ENCODE results near the gene EXOSC5. TPM values are rescaled to one million over a fixed set of nuclear protein-coding genes. Genes with fewer than 3 reads are reported as not detected.
A peak's percentile ranks its signal among the peaks of the same experiment; 100 is the strongest.

The EXOSC5 gene
- total RNA-seq, 3 donors from 2014 or later, result 12.5 to 16.4 (median 13.3) TPM

DNA sequence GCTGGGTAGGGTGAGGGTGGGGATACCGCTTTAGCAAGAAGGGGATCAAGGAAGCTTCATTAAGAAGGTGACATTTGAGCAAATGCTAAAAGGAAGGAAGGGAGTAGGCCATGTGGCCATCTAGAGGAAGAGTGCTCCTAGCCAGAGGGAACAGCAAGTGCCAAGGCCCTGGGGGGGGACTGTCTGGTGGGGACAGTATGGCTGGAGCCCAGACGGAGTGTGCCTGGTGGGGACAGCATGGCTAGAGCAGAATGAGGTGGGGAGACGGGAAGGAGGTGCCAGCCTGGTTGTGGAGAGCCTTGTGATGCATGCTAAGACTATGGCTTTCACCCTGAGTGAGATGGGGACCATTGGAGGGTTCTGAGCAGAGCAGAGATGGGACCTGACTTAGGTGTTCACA is 41.4 kb downstream of the EXOSC5 start:
- no peak for TF ChIP-seq CTCF (IDR thresholded peaks at IDR 0.05)
- Histone ChIP-seq H3K9me3 (no peaks in the 10 kb centered on the region), H3K36me3 (ENCODE audit: low read depth) (no peaks in the 10 kb centered on the region), H3K4me1 (ENCODE audit: low read depth) (peaks cover 12% of the 10 kb centered on the region), H3K4me3 (no peak overlapping the region)
- intact Hi-C loops (cut with DNase I, micrococcal nuclease), result no loop called here
- DNase-seq (no peak), ATAC-seq (no peak)

DNA sequence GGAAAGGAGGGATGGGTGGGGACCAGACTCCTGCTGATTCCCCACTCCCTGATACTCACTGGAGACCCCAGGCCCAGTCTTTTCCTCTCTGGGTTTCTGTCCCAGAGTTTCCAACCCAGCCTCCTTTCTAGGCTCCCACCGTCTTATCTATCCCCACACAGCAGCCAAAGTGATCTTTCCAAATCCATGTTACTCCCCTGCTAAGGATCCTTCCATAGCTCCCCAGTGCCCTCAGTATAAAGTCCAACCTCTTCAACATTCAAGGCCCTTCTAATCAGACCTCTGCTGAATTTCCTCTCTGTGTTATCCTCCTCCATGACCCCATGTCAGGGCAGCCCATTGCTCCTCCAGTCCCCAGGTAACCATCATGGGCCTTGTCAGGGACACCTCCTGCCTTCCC is 42.1 kb downstream of the EXOSC5 start:
- no peak for DNase-seq
- TF ChIP-seq CTCF (IDR thresholded peaks at IDR 0.05), result no peak
- Histone ChIP-seq H3K4me1 (ENCODE audit: low read depth) (peaks cover 20% of the 10 kb centered on the region), H3K36me3 (ENCODE audit: low read depth) (no peaks in the 10 kb centered on the region), H3K4me3 (no peak overlapping the region), H3K9me3 (no peaks in the 10 kb centered on the region)
- no peak for ATAC-seq
- intact Hi-C loops (cut with DNase I, micrococcal nuclease), result no loop called here

- DNase-seq (peak in 1 of 3 donors; percentile 68), ATAC-seq (no peak)
- no peaks in the 10 kb centered on the region for H3K36me3 ChIP-seq (ENCODE audit: low read depth)
- no peak for TF ChIP-seq CTCF (IDR thresholded peaks at IDR 0.05)
- peaks cover 20% of the 10 kb centered on the region for H3K4me1 ChIP-seq (ENCODE audit: low read depth)
- H3K4me3 ChIP-seq, result no peak overlapping the region
- no peaks in the 10 kb centered on the region for H3K9me3 ChIP-seq
- intact Hi-C loops (cut with DNase I, micrococcal nuclease), result no loop called here
Measured at GRCh38 chr19:41354343-41354953, 42.7 kb downstream of the EXOSC5 start.

DNA sequence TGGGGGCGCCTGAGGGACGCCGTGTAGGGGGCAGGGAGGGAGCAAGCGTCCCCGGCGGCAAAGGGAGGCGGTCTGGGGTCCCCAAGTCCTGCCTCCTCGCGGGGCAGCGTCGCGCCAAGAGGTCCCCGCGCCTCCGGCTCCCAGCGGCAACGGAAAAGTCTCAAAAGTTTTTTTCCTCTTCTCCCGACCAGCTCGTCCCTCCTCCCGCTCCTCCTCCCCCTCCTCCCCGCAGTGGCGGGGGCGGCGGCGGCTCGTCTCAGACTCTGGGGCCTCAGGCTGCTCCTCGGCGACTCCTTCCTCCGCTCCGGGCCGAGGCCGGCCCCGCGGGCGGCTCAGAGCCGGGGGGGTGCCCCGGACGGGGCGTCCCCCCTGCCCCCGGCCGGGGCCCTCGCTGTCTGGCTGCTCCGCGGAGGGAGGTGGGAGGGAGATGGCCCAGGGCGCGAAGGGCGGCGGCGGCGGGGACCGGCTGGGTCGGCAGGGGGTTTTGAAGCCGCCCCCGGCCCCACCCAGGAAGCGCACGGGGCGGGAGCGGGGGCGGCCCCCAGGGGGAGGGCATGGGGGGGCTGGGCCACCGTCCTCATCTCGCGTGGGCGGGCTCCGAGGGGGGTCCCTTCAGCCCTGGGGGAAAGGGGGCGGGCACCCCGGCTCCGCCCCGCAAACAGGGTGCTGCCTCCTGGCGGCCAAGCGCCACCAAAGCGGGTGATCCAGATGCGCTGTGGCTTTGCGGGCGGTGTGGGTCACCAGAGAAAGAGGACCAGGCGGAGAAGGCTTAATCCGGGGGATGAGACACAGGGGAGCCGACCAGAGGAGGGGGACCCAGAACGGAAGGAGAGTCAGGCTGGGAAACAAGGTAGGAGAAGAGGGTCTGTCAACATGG is 43.5 kb downstream of the EXOSC5 start, which contains the start of gene TGFB1:
TSS of gene TGFB1 (minus strand) at position 457 of the 877 bp plus-strand sequence. CDS start 878 bp downstream, outside the sequence.
- intact Hi-C loops (cut with DNase I, micrococcal nuclease), result no loop called here
- peak; percentile 80 for ATAC-seq
- H3K4me3 ChIP-seq, result peak within 1 kb of the TSS; percentile 42
- peak; percentile 84 to 94 (median 90) for DNase-seq
- H3K4me1 ChIP-seq (ENCODE audit: low read depth), result peaks cover 20% of the 10 kb centered on the region
- H3K9me3 ChIP-seq, result no peaks in the 10 kb centered on the region
- peak; percentile 89 for TF ChIP-seq CTCF (IDR thresholded peaks at IDR 0.05)
- H3K36me3 ChIP-seq (ENCODE audit: low read depth), result no peaks in the 10 kb centered on the region

- Histone ChIP-seq H3K36me3 (ENCODE audit: low read depth) (no peaks in the 10 kb centered on the region), H3K9me3 (no peaks in the 10 kb centered on the region), H3K4me3 (peak overlapping the region; percentile 42), H3K4me1 (ENCODE audit: low read depth) (peaks cover 20% of the 10 kb centered on the region)
- peak; percentile 70 to 87 (median 79) for DNase-seq
- intact Hi-C loops (cut with DNase I, micrococcal nuclease), result no loop called here
- TF ChIP-seq CTCF (IDR thresholded peaks at IDR 0.05), result peak; percentile 27
- peak; percentile 30 for ATAC-seq
Measured at GRCh38 chr19:41352609-41353465, 44.3 kb downstream of the EXOSC5 start.

Data from mucosa of descending colon (tissue), 3 donors.